ENCODE results near the gene KDM4B. TPM values are rescaled to one million over a fixed set of nuclear protein-coding genes. Genes with fewer than 3 reads are reported as not detected.
A peak's percentile ranks its signal among the peaks of the same experiment; 100 is the strongest.

The KDM4B gene
- total and polyA plus RNA-seq, 10 of the 15 experiments (the other 5 are each of a cell fraction or from before 2014, with no cell fraction given), result 0.47 to 49.6 (median 16.2) TPM

DNA sequence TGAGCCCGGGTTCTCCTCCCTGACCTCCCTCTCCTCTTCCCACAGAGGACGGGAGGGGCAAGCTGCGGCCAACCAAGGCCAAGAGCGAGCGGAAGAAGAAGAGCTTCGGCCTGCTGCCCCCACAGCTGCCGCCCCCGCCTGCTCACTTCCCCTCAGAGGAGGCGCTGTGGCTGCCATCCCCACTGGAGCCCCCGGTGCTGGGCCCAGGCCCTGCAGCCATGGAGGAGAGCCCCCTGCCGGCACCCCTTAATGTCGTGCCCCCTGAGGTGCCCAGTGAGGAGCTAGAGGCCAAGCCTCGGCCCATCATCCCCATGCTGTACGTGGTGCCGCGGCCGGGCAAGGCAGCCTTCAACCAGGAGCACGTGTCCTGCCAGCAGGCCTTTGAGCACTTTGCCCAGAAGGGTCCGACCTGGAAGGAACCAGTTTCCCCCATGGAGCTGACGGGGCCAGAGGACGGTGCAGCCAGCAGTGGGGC lies 162.2 kb downstream of the KDM4B start (continued):
- TF ChIP-seq ZNF592 (IDR thresholded peaks at IDR 0.05), result no peak
- TF ChIP-seq ZBTB40 (IDR thresholded peaks at IDR 0.05; ENCODE audit: borderline replicate concordance), result no peak
- peak; percentile 50; the same call in 1 of the 2 replicates for TF ChIP-seq CHD2 (IDR thresholded peaks at IDR 0.05; ENCODE audit: borderline replicate concordance, low read depth, low read length)
- no peak for TF ChIP-seq NFIC (IDR thresholded peaks at IDR 0.05; ENCODE audit: low read depth, low read length)
- no peak for TF ChIP-seq E2F4 (IDR thresholded peaks at IDR 0.05; ENCODE audit: low read depth, low read length)
- 0 out of 2 replicates have a peak, but pooled peaks have one; percentile 47 for TF ChIP-seq ZNF207 (IDR thresholded peaks at IDR 0.05; ENCODE audit: borderline replicate concordance)
- TF ChIP-seq, protein P1, sequence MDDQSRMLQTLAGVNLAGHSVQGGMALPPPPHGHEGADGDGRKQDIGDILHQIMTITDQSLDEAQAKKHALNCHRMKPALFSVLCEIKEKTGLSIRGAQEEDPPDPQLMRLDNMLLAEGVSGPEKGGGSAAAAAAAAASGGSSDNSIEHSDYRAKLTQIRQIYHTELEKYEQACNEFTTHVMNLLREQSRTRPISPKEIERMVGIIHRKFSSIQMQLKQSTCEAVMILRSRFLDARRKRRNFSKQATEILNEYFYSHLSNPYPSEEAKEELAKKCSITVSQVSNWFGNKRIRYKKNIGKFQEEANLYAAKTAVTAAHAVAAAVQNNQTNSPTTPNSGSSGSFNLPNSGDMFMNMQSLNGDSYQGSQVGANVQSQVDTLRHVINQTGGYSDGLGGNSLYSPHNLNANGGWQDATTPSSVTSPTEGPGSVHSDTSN (IDR thresholded peaks at IDR 0.05; ENCODE audit: insufficient replicate concordance, low read depth, low read length), result no peak
- TF ChIP-seq SMAD5 (IDR thresholded peaks at IDR 0.05; ENCODE audit: low read depth), result 0 out of 2 replicates have a peak, but pooled peaks have one; percentile 37
- TF ChIP-seq RELB (IDR thresholded peaks at IDR 0.05; ENCODE audit: low read depth), result no peak; the same call in 1 of the 2 replicates
- TF ChIP-seq MLLT1 (IDR thresholded peaks at IDR 0.05), result no peak; the same call in 1 of the 2 replicates
- TF ChIP-seq CEBPB (IDR thresholded peaks at IDR 0.05; ENCODE audit: borderline replicate concordance in 1 of 2, low read depth in 2 of 2, low read length in 2 of 2), result no peak
- peak; percentile 14 for TF ChIP-seq SMAD1 (IDR thresholded peaks at IDR 0.05; ENCODE audit: low read depth, partially characterized antibody)
- no peak for TF ChIP-seq POLR2AphosphoS5 (IDR thresholded peaks at IDR 0.05; ENCODE audit: low read length)
- TF ChIP-seq BACH1 (IDR thresholded peaks at IDR 0.05; ENCODE audit: borderline replicate concordance), result peak; percentile 72
- no peak for TF ChIP-seq MEF2A (IDR thresholded peaks at IDR 0.05; ENCODE audit: insufficient read depth, low read depth, low read length)

All from GM12878 (cell line).